ENCODE results near the gene NUP62CL. TPM values are rescaled to one million over a fixed set of nuclear protein-coding genes. Genes with fewer than 3 reads are reported as not detected.

The NUP62CL gene
- total RNA-seq, 4 donors from 2014 or later = 1.2 TPM; not detected in 3

Small RNA genes lying within 50 kb of the gene (small RNA-seq; reads per million reads assigned to genes)
- 0 reads per million in 3 donors for gene RF00019

Other genes with a start within 250 kb of the NUP62CL start
- gene MORC4, start 206.2 kb downstream of the NUP62CL start, total RNA-seq = 10 to 100 TPM in 2 of 4 donors, 1 to 10 TPM in 2; 9.8 to 11.1 (median 10.2) TPM
- 10 to 100 TPM; 14.1 to 18.7 (median 15.3) TPM for gene RBM41, start 87.6 kb downstream of the NUP62CL start, total RNA-seq
- gene DNAAF6, start 178 bp upstream of the NUP62CL start, total RNA-seq = not detected
- gene FRMPD3, start 243.2 kb upstream of the NUP62CL start, total RNA-seq = under 1 TPM in 2 of 4 donors, not detected in 2; 0.06 to 0.19 TPM

Measured in esophagus muscularis mucosa (tissue), 4 donors.